NT2/D1 (cell line): ENCODE results near the gene WDSUB1.

ENCODE experiments used
- DNase-seq: peaks from one replicate; pipeline ENCODE4 v3.0.0-alpha.2; 2011; ENCODE audit warnings: low read depth, low spot score
- H3K27me3 ChIP-seq: 2 replicates; pipeline ENCODE4 v1.6.0; 2011; ENCODE audit warnings: mild to moderate bottlenecking; ENCODE audit not compliant: insufficient read length, insufficient read depth
- H3K36me3 ChIP-seq: 2 replicates; pipeline ENCODE4 v1.6.1; 2011; ENCODE audit warnings: mild to moderate bottlenecking, low read length, mixed read lengths; ENCODE audit not compliant: insufficient read depth, insufficient read length
- H3K4me1 ChIP-seq: 2 replicates; pipeline ENCODE4 v1.5.1; 2011; ENCODE audit not compliant: insufficient read depth, insufficient read length
- H3K4me3 ChIP-seq: 2 replicates; pipeline ENCODE4 v1.5.1; 2011; ENCODE audit warnings: low read depth; ENCODE audit not compliant: insufficient read length
- H3K9ac ChIP-seq: 2 replicates; pipeline ENCODE4 v1.6.0; 2011; ENCODE audit warnings: low read depth; ENCODE audit not compliant: insufficient read length
- H3K9me3 ChIP-seq: 2 replicates; pipeline ENCODE4 v1.5.1; 2011; ENCODE audit warnings: mild to moderate bottlenecking, low read length; ENCODE audit not compliant: insufficient read depth
- SUZ12 ChIP-seq: IDR thresholded peaks from 2 replicates; pipeline ENCODE4 v1.6.1; 2011; ENCODE audit not compliant: insufficient read length, insufficient read depth; ENCODE audit errors: extremely low read depth
- YY1 ChIP-seq: IDR thresholded peaks from 2 replicates; pipeline ENCODE4 v1.6.1; 2011; ENCODE audit not compliant: insufficient read length, insufficient read depth
- ZNF274 ChIP-seq: IDR thresholded peaks from 2 replicates; pipeline ENCODE4 v1.6.1; 2011; ENCODE audit warnings: mild to moderate bottlenecking, low read depth, low read length

The WDSUB1 gene

GRCh38 chr2:159283529-159283928 lies 3.0 kb downstream of the WDSUB1 start:
- no peak for DNase-seq
- Histone ChIP-seq H3K4me1 (no peaks in the 10 kb centered on the region), H3K4me3 (no peak overlapping the region), H3K9me3 (no peaks in the 10 kb centered on the region), H3K27me3 (no peaks in the 10 kb centered on the region), H3K9ac (no peak overlapping the region), H3K36me3 (peaks cover 10% of the 10 kb centered on the region)
- no peak for TF ChIP-seq ZNF274
- TF ChIP-seq YY1: no peak
- TF ChIP-seq SUZ12: no peak

DNA sequence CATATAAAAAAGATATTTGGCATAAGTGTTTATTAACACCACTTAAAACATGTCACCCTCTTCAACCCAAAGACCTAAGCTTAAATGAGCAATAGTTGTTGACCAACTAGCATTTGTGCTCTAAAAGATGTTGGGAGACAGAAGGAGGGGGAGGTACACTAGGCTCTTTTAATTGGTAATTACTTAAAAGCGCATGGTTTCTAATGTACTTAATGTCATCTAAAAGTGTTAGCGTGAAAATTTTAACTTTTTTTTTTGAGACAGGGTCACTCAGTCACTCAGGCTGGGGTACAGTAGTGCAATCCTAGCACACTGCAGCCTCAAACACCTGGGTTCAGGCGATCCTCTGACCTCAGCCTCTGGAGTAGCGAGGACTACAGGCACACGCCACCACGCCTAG lies 5.5 kb downstream of the WDSUB1 start:
- Histone ChIP-seq H3K4me3 (no peak overlapping the region), H3K27me3 (no peaks in the 10 kb centered on the region), H3K36me3 (peaks cover 10% of the 10 kb centered on the region), H3K4me1 (no peaks in the 10 kb centered on the region), H3K9ac (no peak overlapping the region), H3K9me3 (no peaks in the 10 kb centered on the region)
- no peak for DNase-seq
- TF ChIP-seq YY1: no peak
- TF ChIP-seq ZNF274: no peak
- no peak for TF ChIP-seq SUZ12

GRCh38 chr2:159279700-159280099 lies 6.8 kb downstream of the WDSUB1 start:
- Histone ChIP-seq H3K9me3 (no peaks in the 10 kb centered on the region), H3K36me3 (peaks cover 10% of the 10 kb centered on the region), H3K4me1 (no peaks in the 10 kb centered on the region), H3K27me3 (no peaks in the 10 kb centered on the region), H3K4me3 (no peak overlapping the region), H3K9ac (no peak overlapping the region)
- no peak for DNase-seq
- TF ChIP-seq ZNF274 (no peak), YY1 (no peak), SUZ12 (no peak)

- Histone ChIP-seq H3K4me3 (no peak overlapping the region), H3K9me3 (no peaks in the 10 kb centered on the region), H3K4me1 (peaks cover 4% of the 10 kb centered on the region), H3K36me3 (peaks cover 7% of the 10 kb centered on the region), H3K9ac (no peak overlapping the region), H3K27me3 (no peaks in the 10 kb centered on the region)
- no peak for DNase-seq
- TF ChIP-seq YY1 (no peak), SUZ12 (no peak), ZNF274 (no peak)
These were observed 11.4 kb downstream of the WDSUB1 start for GRCh38 chr2:159275111-159275510.

DNA sequence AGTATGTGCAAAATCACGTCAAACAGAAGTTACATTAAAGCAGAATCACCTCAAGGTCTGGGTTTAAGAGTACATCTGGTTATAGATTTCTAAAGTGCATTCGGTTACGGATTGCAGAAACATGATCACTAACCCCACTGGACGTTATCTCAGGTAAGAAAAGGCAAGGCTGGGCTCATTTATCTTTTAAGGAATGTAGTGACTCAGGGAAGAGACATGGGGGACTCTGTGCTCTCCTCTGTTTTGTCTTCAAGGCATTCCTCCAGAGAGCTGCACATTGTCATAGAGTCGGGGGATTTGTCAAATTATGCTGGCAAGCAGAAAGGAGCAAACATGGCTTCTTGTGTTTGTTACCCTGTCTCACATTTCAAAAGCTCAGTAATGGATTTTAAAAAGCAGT lies 14.3 kb downstream of the WDSUB1 start:
- H3K4me1 ChIP-seq: peaks cover 4% of the 10 kb centered on the region
- no peaks in the 10 kb centered on the region for H3K27me3 ChIP-seq
- peak; percentile 33 for DNase-seq
- peaks cover 3% of the 10 kb centered on the region for H3K36me3 ChIP-seq
- TF ChIP-seq ZNF274 (no peak), YY1 (no peak), SUZ12 (no peak)
- no peaks in the 10 kb centered on the region for H3K9me3 ChIP-seq
- H3K4me3 ChIP-seq: no peak overlapping the region
- no peak overlapping the region for H3K9ac ChIP-seq

- Histone ChIP-seq H3K9ac (no peak overlapping the region), H3K9me3 (no peaks in the 10 kb centered on the region), H3K27me3 (no peaks in the 10 kb centered on the region), H3K36me3 (peaks cover 3% of the 10 kb centered on the region), H3K4me1 (peaks cover 4% of the 10 kb centered on the region), H3K4me3 (no peak overlapping the region)
- TF ChIP-seq ZNF274 (no peak), YY1 (no peak), SUZ12 (no peak)
- no peak for DNase-seq
These were observed 15.6 kb downstream of the WDSUB1 start for GRCh38 chr2:159270744-159271379.

DNA sequence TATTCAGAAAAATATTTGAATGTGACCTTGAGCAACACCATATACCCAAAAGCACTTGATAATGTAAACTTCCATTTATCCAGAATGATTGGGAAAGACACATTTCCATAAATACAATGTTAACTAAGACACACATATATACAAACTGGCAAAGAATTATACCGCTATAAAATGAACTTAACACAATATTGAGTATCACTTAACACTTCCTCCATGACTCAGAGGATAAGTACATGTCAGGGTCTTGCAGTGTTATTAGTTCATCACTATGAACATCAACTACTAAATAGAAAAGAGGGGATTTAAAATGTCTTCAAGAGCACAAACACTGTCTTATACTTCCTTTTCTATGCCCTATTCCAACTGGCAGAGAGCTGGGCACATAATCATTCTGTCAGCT lies 18.6 kb downstream of the WDSUB1 start:
- H3K9me3 ChIP-seq: no peaks in the 10 kb centered on the region
- no peaks in the 10 kb centered on the region for H3K36me3 ChIP-seq
- TF ChIP-seq YY1 (no peak), SUZ12 (no peak)

More for the DNA sequence above, 18.6 kb downstream of the WDSUB1 start:
- Histone ChIP-seq H3K4me1 (peaks cover 4% of the 10 kb centered on the region), H3K4me3 (no peak overlapping the region), H3K27me3 (no peaks in the 10 kb centered on the region), H3K9ac (no peak overlapping the region)
- no peak for DNase-seq
